GM19043 (cell line): ENCODE results near the gene BATF.

Source experiments
- ATAC-seq: cut with Tn5 transposase; IDR thresholded peaks from one replicate; pipeline ENCODE4 v1.9.1; 2021; ENCODE audit warnings: low read depth; ENCODE audit not compliant: unreplicated experiment

Gene BATF

GRCh38 chr14:75531660-75532317, 9.5 kb downstream of the BATF start:
- no peak for ATAC-seq

GRCh38 chr14:75533791-75534555, 11.7 kb downstream of the BATF start:
- ATAC-seq, result no peak

DNA sequence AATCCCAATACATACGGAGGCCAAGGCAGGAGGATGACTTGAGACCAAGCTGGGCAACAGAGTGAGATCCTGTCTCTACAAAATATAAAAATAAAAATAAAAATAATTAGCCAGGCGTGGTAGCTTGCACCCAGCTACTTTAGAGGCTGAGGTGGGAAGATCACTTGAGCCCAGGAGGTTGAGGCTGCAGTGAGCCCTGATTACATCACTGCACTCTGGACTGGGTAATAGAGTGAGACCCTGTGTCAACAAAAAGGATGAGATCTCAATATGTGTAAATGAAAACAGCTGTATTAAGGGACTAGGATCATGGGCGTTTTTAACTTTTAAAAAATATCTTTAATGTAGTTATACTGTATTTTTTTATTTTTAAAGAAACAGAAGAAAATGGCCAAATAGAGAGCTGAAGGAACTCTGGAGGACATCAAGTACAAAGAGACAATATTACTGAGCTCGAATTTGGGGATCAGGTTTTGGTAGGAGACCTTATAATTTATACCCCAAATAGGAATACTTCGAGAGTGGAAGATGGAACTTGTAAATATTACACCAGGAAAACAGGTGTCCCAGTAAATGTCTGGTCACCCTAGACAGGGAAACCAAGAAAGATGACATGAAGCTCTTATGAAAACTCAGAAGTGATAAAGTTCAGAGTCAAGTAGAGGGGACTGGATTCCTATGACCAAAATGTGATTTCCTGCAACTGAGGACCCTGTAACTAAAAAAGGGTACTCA, 13.1 kb downstream of the BATF start:
- no peak for ATAC-seq

GRCh38 chr14:75537071-75537470, 14.8 kb downstream of the BATF start:
- ATAC-seq, result no peak

DNA sequence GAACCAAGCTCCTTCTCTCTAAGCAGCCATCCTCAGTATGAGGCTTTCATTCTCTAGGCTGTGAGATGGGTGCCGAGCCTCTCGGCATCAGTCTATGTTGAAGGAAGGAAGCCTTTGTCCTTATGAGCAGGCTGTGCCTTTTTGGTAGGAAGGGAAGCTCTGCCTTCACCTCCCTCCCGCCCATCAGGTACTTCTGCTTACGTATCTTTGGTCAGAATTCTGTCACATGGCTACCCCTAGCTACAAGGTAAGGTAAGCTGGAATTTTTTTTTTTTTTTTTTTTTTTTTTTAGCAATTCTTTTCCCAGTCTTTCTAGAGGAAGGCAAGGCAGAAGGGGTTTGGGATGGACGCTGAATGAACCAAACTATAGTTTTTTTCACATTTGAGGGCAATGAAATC, 16.9 kb downstream of the BATF start:
- no peak for ATAC-seq

DNA sequence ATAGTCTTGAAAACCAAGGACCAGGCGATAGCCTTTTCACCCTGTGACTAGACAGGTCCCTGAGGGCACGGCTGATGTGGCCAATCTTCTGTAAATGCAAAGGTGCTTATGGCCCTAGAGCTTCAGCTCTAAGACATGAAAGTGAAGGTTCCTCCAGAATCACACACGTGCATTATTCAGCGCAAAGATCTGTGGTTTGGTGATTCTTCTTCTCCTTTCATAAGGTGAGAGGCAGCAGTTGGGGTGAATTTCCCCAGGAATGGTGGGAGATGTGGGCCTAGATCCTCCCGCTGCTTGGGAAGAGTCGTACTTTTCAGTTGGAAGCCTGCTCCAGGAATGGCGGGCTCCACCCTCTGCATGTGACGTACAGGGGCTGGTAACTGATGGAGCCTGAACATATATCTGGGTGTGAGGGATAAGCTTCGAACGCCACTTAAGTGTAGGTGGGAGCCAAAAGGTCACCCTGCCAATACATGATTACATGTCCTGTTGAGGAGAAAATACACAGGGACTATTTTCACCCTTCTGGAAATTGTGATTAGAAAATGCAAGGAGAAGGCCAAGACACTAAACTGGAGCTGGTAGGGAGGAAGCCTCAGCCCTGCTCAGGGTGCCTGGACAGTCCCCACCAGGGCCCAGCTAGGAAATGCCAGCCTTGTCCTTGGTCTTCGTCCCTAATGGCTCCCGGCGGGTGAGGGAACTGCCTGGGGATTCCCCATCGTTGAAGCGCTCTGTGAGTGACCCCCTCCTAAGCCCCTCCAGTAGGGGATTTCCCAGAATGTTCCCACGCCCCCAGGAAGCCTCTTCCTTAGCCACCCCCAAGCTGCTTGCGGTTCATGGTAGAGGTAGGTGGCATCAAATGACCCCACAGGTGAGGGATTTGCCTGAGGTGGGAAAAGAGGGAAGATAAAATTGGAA, 17.6 kb downstream of the BATF start:
- ATAC-seq, result peak; percentile 46

DNA sequence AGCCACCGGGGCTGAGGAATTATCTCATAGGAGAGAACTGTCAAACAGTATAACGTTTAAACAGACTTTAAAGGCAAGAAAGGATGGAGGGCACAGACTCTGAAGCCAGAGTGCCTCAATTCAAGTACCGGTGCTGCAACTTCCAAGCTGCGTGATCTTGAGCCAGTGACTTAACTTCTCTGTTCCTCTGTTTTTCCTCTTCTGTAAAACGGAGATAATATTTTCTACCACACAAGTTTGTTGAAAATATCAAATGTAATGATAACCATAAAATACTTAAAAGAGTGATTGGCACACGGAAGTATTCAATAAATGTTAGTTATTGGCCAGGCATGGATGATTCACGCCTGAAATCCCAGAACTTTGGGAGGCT, 18.2 kb downstream of the BATF start:
- no peak for ATAC-seq

DNA sequence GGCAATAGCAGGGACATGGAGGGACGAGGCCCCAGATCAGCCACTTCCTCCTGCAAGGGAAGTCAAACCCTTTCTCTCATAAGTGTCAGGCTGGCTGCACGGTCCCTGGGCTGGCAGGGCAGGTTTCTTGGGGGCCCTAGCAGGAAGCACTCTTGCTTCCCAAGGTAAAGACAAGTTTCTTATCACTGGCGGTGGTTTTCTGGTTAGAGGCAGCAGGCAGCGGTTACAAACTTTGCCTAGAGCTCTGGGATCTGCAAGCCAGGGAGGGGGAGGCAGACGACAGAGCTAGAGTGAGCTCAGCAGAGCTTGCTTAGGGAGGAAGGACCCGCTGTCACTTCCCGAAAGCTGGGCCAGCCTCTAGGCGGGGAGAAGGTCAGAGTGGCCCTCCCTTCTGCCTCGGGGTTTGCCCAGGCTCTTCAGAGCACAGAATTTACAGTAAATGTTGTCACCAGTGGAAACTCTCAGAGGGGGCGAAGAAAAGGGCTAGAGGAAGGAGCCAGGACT, 20.4 kb downstream of the BATF start:
- ATAC-seq, result peak; percentile 41

DNA sequence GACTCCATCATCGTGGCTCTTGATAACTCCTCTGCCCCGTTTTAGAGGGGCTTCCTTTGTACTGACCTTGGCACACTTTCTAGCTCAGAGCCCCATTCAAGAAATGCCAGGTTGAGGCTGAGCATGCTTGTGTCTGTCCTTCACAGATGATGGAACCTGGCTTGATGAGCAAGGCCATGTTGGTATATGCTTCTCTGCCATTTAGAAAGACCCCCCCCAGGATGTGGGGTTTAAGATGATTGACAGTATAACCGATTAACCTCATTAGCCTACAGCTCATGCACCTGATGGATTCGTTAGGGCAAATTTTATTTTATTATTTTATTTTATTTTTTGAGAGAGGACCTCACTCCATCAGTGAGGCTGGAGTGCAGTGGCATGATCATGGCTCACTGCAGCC, 21.0 kb downstream of the BATF start:
- no peak for ATAC-seq

GRCh38 chr14:75543786-75544185, 21.5 kb downstream of the BATF start:
- ATAC-seq, result no peak

DNA sequence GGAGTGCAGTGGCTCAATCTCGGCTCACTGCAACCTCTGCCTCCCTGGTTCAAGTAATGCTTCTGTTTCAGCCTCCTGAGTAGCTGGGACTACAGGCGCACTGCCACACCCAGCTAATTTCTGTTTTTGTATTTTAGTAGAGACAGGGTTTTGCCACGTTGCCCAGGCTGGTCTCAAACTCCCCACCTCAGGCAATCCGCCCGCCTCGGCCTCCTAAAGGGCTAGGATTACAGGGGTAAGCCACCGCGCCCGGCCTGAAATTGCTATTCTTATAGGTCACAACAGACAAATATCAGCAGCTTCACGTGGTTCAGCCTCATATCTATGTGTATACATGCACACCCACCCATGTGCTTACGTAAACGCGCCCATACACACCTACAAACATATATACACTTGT, 23.6 kb downstream of the BATF start:
- no peak for ATAC-seq

DNA sequence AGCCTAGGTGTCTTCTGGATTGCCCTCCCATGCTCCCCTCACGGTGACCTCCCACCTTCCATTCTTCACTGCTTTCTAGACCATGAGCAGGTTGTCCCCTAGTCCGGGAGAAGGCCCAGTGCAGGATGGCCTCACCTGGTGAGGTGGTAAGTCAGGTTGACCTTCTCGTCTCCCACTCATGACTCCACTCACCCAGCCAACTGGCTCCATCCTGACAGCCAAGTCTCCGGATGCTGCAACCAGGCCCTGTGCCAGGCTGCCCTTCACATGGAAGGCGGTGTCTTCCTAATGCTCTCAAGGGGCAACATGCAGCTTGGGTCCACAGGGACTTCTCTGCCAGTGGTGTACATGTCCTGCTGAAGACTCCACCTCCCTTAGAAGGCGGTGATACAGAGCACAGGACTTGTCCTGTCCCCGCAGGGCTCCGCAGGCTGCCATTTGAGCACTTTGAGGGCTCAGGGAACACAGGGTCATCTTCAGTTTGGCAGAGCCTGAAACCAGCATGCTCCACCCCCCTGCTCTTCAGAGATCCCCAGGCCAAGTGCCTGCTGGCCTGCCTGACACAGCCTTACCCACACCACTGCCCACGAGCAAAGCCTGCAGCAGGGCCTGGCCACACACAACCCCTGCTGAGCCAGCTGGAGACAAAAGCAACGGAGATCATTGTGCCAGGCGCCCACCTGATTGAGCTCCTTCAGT, 25.4 kb downstream of the BATF start:
- ATAC-seq, result no peak

DNA sequence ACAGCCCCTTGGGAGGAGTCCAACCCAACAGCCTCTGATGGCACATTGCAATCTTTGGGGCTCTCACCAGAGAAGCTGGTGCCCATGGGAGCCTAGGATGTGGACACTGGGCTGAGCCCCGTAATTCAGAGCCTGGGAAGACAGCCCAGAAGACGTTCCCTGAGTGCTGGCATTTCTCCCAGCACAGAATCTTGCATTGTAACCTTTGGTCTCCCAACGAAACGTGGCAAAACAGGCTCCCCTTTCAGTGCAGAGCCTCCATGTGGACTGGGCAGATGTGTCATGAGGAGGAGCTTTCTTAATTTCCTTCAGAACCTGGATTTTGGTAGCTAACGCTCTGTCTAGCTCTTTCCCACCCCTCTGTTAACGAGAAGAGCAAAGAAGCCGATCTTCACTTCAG, 26.3 kb downstream of the BATF start:
- no peak for ATAC-seq

DNA sequence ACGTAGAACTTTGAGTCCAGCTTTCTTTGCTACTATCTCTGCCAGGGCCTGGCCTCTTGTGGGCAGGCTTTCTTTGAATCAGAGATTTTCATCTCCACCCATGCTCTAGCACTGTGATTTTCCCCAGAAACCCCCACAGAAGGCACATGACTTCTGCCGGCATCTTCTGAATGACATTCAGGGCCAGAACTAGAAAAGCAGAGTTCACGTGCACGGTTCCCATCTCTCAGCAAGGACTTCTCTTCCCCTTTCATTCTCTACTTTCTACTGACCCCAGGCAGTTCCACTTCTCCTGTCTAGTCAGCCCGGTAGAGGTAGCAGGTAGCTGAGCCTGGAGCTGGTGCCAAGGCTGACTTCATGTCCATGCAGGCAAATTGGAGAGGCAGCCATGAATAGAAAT, 26.9 kb downstream of the BATF start:
- ATAC-seq, result no peak

DNA sequence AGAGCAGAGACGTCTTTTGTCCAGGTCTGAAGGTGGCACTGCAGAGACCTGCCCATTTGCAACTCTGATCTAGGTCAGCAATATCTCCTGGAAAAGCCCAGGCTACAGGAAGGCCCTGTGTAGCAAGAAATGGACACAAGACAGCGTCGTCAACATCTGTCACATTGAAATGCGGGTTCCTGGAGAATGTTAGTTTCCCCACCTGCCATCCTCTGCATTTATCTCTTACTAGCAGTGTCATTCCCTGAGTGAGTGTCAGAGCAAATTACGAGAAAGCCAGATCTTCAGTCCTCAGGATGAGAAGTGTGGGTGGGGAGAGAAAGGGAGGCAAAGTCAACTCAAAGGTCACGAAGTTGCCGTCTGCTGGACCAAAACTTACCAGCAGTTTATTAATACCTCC, 28.8 kb downstream of the BATF start:
- no peak for ATAC-seq

DNA sequence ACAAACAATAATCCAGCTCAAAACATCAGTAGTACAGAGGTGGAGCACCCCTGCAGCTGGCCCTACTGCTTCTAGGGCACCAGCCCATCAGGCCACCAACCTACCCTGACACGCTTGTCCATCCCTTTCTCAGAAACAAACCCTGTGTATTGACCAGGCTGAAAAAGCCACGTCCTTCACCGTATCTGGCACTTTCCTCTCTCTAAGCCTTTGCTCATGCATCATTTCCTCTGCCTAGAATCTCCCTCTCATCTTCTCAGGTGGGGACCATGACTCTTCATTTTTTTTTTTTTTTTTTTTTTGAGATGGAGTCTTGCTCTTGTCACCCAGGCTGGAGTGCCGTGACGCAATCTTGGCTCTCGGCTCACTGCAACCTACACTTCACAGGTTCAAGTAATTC, 30.9 kb downstream of the BATF start:
- no peak for ATAC-seq

- ATAC-seq, result no peak
Measured at GRCh38 chr14:75553761-75554364, 31.6 kb downstream of the BATF start.

DNA sequence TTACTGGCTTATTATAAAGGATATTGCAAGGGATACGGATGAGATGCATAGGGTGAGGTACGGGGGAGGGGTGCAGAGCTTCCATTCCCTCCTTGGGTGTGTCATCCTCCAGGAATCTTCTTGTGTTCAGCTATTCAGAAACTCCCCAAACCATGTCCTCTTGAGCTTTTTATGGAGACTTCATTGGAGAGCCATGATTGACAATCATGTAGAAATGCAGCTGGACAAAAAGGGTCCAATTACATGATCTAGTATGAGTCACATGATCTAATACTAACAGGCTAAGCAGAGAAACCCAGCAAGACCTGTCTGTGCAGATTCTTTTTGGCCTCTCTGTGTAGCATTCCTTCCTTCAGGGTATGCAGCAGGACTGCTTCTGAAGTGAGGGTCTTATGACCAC, 32.2 kb downstream of the BATF start:
- no peak for ATAC-seq

- no peak for ATAC-seq
Measured at GRCh38 chr14:75558440-75558839, 36.2 kb downstream of the BATF start.

DNA sequence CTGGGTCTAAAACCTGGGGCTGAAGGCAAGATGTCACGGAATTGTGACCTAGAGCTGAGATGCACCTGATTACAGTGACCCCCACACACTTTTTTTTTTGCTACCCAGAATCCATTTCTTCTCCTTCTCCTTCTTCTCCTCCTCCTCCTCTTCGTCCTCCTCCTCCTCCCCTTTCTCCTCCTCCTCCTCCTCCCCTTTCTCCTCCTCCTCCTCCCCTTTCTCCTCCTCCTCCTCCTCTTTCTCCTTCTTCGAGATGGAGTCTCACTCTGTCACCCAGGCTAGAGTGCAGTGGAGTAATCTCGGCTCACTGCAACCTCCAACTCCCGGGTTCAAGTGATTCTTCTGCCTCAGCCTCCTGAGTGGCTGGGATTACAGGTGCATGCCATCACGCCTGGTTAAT, 36.8 kb downstream of the BATF start:
- ATAC-seq, result no peak
